OCI-M2 (cell line): ENCODE measurements around the gene ZNF865.
A peak's percentile ranks its signal among the peaks of the same experiment; 100 is the strongest.

Experiments used
- DNase-seq: peaks from one replicate; lab custom pipeline; 2025; ENCODE audit not compliant: unreplicated experiment; lab: John Stamatoyannopoulos, UW

ZNF865 gene

GRCh38 chr19:55644191-55644833 is 38.9 kb downstream of the ZNF865 start:
- no peak for DNase-seq

GRCh38 chr19:55644842-55645511 is 39.5 kb downstream of the ZNF865 start:
- no peak for DNase-seq

- no peak for DNase-seq
These were observed 40.0 kb downstream of the ZNF865 start for GRCh38 chr19:55645512-55645881.

DNA sequence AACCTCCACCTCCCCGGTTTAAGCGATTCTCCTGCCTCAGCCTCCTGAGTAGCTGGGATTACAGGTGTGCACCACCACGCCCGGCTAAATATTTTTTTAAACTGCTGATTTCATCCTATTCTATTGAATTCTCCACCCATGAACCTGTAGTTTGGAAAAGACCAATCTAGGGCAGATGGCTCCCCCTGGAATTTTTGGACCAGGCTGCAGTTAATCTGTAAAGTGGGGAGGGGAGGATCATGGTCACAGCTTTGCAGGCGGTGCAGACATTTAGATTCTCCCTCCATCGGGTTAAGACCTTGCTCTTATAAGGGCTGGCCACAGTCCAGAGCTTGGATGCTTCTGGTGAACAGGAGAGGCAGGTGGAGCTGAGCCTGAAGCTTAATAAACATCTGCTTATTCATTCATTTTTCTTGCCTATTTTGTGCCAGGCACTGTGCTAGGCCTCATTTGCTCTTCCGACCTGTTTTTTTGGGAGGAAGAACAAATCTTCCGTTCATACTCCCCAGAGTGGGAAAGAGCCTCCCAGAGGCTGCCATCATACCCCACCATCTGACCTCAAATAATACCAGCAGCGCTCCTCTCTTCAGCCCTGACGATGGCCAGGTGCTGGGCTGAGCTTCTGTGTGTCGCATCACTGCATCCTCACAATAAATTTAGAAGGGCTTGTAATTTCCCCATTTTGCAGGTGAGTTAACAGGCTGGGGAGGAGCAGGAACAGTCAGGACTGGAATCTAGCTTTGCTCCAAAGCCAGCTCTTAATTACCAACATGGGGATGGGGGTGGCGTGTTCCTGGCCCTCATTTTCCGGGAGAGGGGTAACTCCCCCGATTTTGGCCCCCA is 41.7 kb downstream of the ZNF865 start:
- DNase-seq, result no peak

GRCh38 chr19:55647732-55648584 is 42.5 kb downstream of the ZNF865 start, which contains the start of gene CCDC106:
TSS of gene CCDC106 (plus strand) at chr19:55648212. CDS start at chr19:55649047, 835 bp downstream.
- no peak for DNase-seq

- no peak for DNase-seq
These were observed 43.3 kb downstream of the ZNF865 start for GRCh38 chr19:55648585-55649267.

DNA sequence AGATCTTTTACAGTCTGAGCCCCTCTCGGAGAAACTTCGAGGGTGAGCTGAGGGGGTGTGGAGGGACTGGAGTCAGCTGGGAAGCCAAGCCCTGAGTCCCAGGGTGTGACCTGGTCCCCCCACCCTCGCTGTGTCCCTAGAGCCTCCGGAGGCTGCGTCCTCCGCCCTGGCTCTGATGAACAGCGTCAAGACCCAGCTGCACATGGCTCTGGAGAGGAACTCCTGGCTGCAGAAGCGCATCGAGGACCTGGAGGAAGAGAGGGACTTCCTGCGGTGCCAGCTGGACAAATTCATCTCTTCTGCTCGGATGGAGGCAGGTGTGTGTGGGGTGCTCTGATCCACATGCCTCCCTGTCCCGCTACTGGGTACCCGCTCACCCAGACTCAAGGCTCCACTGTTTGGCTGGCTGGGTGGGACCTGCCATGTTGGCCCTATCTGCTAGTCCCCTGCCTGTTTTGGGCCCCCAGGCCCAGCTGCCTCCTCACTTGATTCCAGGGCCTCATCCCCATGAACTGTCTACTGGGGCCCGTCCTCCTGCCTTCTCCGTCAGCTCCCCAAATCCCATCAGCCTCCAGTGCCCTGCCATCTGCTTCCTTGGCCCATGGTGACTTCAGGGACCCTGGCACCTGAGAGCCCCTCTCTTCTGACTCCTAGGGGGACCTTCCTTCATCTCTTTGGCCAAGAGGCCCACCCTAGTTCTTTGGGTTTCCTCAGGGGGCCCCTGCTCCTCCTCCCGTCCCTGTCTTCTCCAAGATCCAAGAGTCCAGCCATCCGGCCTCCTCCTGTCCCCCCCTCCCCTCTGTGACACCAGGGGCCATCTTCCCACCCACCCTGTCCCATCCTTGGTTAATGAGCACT is 44.0 kb downstream of the ZNF865 start:
- no peak for DNase-seq

- DNase-seq, result no peak
These were observed 44.7 kb downstream of the ZNF865 start for GRCh38 chr19:55650126-55650557.

- no peak for DNase-seq
These were observed 45.3 kb downstream of the ZNF865 start for GRCh38 chr19:55650602-55651230.

- no peak for DNase-seq
These were observed 45.8 kb downstream of the ZNF865 start for GRCh38 chr19:55651236-55651635.

GRCh38 chr19:55652311-55653128 is 47.1 kb downstream of the ZNF865 start:
- DNase-seq, result no peak

- peak; percentile 98 for DNase-seq
These were observed 48.3 kb downstream of the ZNF865 start for GRCh38 chr19:55653651-55654322.

GRCh38 chr19:55654323-55654867 is 48.9 kb downstream of the ZNF865 start:
- DNase-seq, result peak; percentile 95

DNA sequence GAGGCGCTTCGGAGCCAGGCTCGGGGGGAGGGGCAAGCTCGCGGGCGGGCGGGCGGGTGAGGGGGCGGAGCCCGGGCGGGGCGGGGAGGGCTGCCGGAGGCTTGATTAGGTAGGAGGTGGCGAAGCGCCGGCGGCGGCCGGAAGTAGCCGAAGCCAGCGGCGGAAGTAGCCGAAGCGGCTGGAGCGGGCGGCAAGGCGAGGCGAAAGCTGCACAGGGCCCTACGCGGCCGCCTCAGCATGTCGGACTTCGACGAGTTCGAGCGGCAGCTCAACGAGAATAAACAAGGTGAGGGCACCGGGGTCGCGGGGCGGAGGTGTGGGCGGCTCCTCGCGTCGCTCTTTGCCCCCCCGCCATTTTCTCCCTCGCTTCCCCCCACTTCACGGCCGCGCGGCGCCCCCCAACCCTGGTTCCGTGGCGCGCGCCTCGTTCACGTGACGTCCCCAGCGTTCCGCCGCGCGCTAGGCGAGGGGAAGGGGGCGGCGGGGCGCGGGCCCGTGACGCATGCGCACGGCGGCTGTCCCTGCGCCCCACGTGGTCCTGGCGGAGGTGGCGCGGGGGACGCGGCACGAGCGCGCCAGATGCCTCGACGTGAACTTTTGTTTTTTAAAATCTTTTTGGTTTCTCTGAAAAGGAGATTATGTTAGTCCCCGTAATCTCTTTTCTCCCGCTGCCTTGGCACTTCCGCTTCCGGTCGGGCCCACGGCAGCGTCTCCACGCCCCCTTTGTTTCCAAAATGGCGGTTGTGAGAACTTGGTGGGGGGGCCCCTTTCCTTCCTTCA is 49.6 kb downstream of the ZNF865 start, which contains the start of gene U2AF2:
U2AF2 (plus strand) TSS at position 168 of the 780 bp plus-strand sequence; CDS start at position 238, 70 bp downstream.
- no peak for DNase-seq

DNA sequence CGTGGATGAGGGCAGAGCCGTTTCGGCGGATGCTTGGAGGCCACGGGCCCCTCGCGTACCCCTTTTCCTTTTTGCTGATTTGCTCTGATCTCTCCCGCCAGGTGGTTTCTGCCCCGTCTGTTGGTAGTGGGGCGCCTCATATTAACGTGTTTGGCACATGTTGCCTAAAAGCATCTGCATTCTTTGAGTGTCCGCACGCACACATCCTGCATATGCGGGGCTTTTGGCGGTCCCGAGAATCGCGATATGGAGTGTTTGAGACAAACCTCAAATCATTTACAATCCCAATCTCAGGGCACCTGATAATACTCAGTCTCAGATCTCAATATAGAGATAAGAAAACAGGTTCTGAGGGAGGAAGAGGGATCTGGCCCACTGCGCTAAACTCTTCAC is 50.2 kb downstream of the ZNF865 start:
- DNase-seq, result no peak

DNA sequence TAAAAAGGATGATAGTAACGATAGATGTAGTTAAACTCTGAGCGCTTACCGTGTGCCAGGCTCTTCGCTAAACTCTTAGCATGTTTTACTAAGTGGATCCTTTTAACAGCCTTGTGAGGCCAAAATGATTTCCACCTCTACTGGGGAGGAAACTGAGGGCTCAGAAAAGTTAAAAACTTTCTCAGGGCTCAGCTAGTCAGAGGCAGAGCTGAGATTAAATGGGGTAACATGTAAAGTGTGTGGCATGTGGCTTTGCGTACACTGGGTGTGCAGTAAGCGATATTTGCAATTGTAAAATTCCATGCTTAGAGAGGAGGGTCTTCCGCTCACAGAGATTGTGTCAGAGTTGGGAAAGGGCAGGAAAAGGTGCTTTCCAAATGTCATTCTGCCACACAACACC is 51.1 kb downstream of the ZNF865 start:
- DNase-seq, result no peak
